Neural cell (in vitro differentiated cells): ENCODE data around the gene FSIP2. TPM values are rescaled to one million over a fixed set of nuclear protein-coding genes. Genes with fewer than 3 reads are reported as not detected.
"Not testable (repeated sequence)": the region's sequence is repeated elsewhere in the genome, so short reads cannot be mapped to it uniquely, and the experiment has no call there.

ENCODE experiments used
- H2AFZ ChIP-seq: fragments of 200-600, 300-800 bp; sonication (generic), shearing (Covaris generic); 2 replicates; pipeline ENCODE4 v1.6.0; 2014; ENCODE audit warnings: low read depth, mild to moderate bottlenecking, antibody characterized with exemption, low read length, moderate library complexity
- H3F3A ChIP-seq: fragments of 200-600 bp; shearing (Covaris generic); 2 replicates; pipeline ENCODE4 v1.6.1; 2016; ENCODE audit warnings: mild to moderate bottlenecking, moderate library complexity, mixed read lengths, antibody characterized with exemption, low read length; ENCODE audit not compliant: insufficient read depth, poor library complexity, severe bottlenecking
- H3K27ac ChIP-seq: fragments of 200-600, 300-800 bp; sonication (generic), shearing (Covaris generic); 2 replicates; pipeline ENCODE4 v1.5.1; 2014; ENCODE audit warnings: mild to moderate bottlenecking, low read length, moderate library complexity
- H3K27me3 ChIP-seq: fragments of 300-800, 200-600 bp; sonication (generic), shearing (Covaris generic); 2 replicates; pipeline ENCODE4 v1.6.0; 2014; ENCODE audit warnings: mild to moderate bottlenecking, low read depth, low read length, moderate library complexity; ENCODE audit not compliant: insufficient read depth
- H3K36me3 ChIP-seq: fragments of 300-800, 200-600 bp; sonication (generic), shearing (Covaris generic); 2 replicates; pipeline ENCODE4 v1.5.1; 2014; ENCODE audit warnings: mild to moderate bottlenecking, antibody characterized with exemption, low read length, moderate library complexity; ENCODE audit not compliant: insufficient read depth
- H3K4me2 ChIP-seq: fragments of 300-800, 200-600 bp; sonication (generic), shearing (Covaris generic); 2 replicates; pipeline ENCODE4 v1.6.0; 2014; ENCODE audit warnings: mild to moderate bottlenecking, low read length
- H3K4me3 ChIP-seq: fragments of 300-800, 200-600 bp; sonication (generic), shearing (Covaris generic); 2 replicates; pipeline ENCODE4 v1.5.1; 2014; ENCODE audit warnings: mild to moderate bottlenecking, low read length, moderate library complexity
- H3K79me2 ChIP-seq: fragments of 200-600 bp; shearing (Covaris generic); replicated peaks from 2 replicates; pipeline ENCODE4 v1.6.0; 2014; ENCODE audit warnings: mild to moderate bottlenecking, low read length, moderate library complexity; ENCODE audit not compliant: insufficient read depth
- H3K9ac ChIP-seq: fragments of 300-800, 200-600 bp; sonication (generic), shearing (Covaris generic); 2 replicates; pipeline ENCODE4 v1.6.1; 2016; ENCODE audit warnings: mild to moderate bottlenecking, low read length, mixed read lengths
- H3K9me2 ChIP-seq: fragments of 200-600 bp; shearing (Covaris generic); 2 replicates; pipeline ENCODE4 v1.6.1; 2016; ENCODE audit warnings: mild to moderate bottlenecking, low read length, mixed read lengths; ENCODE audit not compliant: insufficient read depth
- H3K9me3 ChIP-seq: fragments of 200-600, 300-800 bp; sonication (generic), shearing (Covaris generic); 2 replicates; pipeline ENCODE4 v1.6.1; 2016; ENCODE audit warnings: mild to moderate bottlenecking, mixed run types, low read length, moderate library complexity, mixed read lengths
- H4K20me1 ChIP-seq: fragments of 200-600 bp; shearing (Covaris generic); 2 replicates; pipeline ENCODE4 v1.6.1; 2016; ENCODE audit warnings: mild to moderate bottlenecking, mixed run types; ENCODE audit not compliant: insufficient read depth
- CTCF ChIP-seq: fragments of 450-650 bp; IDR thresholded peaks from 2 replicates; pipeline ENCODE4 v1.5.1; 2014; ENCODE audit warnings: antibody characterized with exemption, mild to moderate bottlenecking, moderate library complexity; ENCODE audit not compliant: poor library complexity, severe bottlenecking
- EP300 ChIP-seq: fragments of 450-650 bp; conservative IDR thresholded peaks from 2 replicates; pipeline ENCODE4 v1.6.1; 2014; ENCODE audit warnings: antibody characterized with exemption, mild to moderate bottlenecking, moderate library complexity; ENCODE audit not compliant: poor library complexity, severe bottlenecking
- EZH2 ChIP-seq: fragments of 200-600, 300-800 bp; shearing (Covaris generic), sonication (generic); IDR thresholded peaks from 2 replicates; pipeline ENCODE4 v1.6.1; 2014; ENCODE audit warnings: antibody characterized with exemption, low read length, borderline replicate concordance, mild to moderate bottlenecking; ENCODE audit not compliant: insufficient read depth, poor library complexity, severe bottlenecking
- MXI1 ChIP-seq: fragments of 450-650 bp; conservative IDR thresholded peaks from 2 replicates; pipeline ENCODE4 v1.6.1; 2014; ENCODE audit warnings: antibody characterized with exemption, mild to moderate bottlenecking; ENCODE audit not compliant: poor library complexity, severe bottlenecking
- POLR2AphosphoS5 ChIP-seq: IDR thresholded peaks from 2 replicates; pipeline ENCODE4 v1.6.1; 2012
- RAD21 ChIP-seq: fragments of 450-650 bp; conservative IDR thresholded peaks from 2 replicates; pipeline ENCODE4 v1.6.1; 2014; ENCODE audit warnings: antibody characterized with exemption, mild to moderate bottlenecking, moderate library complexity
- REST ChIP-seq: IDR thresholded peaks from 2 replicates; pipeline ENCODE4 v1.6.1; 2012; ENCODE audit warnings: borderline replicate concordance
- SMC3 ChIP-seq: fragments of 450-650 bp; conservative IDR thresholded peaks from 2 replicates; pipeline ENCODE4 v1.6.1; 2014; ENCODE audit warnings: antibody characterized with exemption, mild to moderate bottlenecking, moderate library complexity; ENCODE audit not compliant: poor library complexity
- TAF1 ChIP-seq: IDR thresholded peaks from 2 replicates; pipeline ENCODE4 v1.6.1; 2012; ENCODE audit warnings: low read depth
- polyA plus RNA-seq: library from polyadenylated mRNA; depleted of rRNA; stranded (reverse); fragments of >200 nt; gene quantifications from 2 replicates; pipeline ENCODE4 v1.2.3, GENCODE V29; 2014

Gene FSIP2
- polyA plus RNA-seq, 1 donor from 2014 or later, result 11.0 TPM

- H3K4me2 ChIP-seq, result no peak overlapping the region
- H3K27me3 ChIP-seq, result no peaks in the 10 kb centered on the region
- no peak overlapping the region for H3K27ac ChIP-seq
- H2AFZ ChIP-seq, result no peak overlapping the region
- H3F3A ChIP-seq, result no peaks in the 10 kb centered on the region
- no peaks in the 10 kb centered on the region for H3K9me3 ChIP-seq
- no peaks in the 10 kb centered on the region for H4K20me1 ChIP-seq
- no peaks in the 10 kb centered on the region for H3K9me2 ChIP-seq
- TF ChIP-seq REST, result no peak
- TF ChIP-seq CTCF, result no peak
- no peak for TF ChIP-seq SMC3
- TF ChIP-seq POLR2AphosphoS5, result no peak
- TF ChIP-seq EZH2, result no peak
- no peak for TF ChIP-seq MXI1
- TF ChIP-seq EP300, result no peak
- no peak for TF ChIP-seq RAD21
- no peak for TF ChIP-seq TAF1
- H3K9ac ChIP-seq, result no peak overlapping the region
- no peak overlapping the region for H3K4me3 ChIP-seq
- H3K36me3 ChIP-seq, result no peaks in the 10 kb centered on the region
- H3K79me2 ChIP-seq, result no peaks in the 10 kb centered on the region
Measured at GRCh38 chr2:185862657-185863398, 124.2 kb downstream of the FSIP2 start.

DNA sequence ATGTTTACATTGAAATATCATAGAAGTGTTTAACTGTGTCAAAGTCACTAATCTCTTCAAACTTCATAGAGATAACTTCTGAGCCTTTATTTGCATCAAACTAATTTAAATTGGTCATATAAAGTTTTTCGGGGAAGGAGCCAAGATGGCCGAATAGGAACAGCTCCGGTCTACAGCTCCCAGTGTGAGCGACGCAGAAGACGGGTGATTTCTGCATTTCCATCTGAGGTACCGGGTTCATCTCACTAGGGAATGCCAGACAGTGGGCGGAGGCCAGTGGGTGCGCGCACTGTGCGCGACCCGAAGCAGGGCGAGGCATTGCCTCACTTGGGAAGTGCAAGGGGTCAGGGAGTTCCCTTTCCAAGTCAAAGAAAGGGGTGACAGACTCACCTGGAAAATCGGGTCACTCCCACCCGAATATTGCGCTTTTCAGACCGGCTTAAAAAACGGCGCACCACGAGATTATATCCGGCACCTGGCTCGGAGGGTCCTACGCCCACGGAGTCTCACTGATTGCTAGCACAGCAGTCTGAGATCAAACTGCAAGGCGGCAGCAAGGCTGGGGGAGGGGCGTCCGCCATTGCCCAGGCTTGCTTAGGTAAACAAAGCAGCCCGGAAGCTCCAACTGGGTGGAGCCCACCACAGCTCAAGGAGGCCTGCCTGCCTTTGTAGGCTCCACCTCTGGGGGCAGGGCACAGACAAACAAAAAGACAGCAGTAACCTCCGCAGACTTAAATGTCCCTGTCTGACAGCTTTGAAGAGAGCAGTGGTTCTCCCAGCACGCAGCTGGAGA lies 126.1 kb downstream of the FSIP2 start:
- H3K4me3 ChIP-seq, result not testable (repeated sequence)

More for the DNA sequence above, 126.1 kb downstream of the FSIP2 start:
- H3F3A ChIP-seq, H3K27ac ChIP-seq, H3K27me3 ChIP-seq, H4K20me1 ChIP-seq, H3K4me2 ChIP-seq, H3K9me2 ChIP-seq, H3K36me3 ChIP-seq, H2AFZ ChIP-seq, H3K9ac ChIP-seq, H3K9me3 ChIP-seq, H3K79me2 ChIP-seq: not testable (repeated sequence)
